ENCODE results near the gene CYP4F2.
"Not testable (repeated sequence)": the region's sequence is repeated elsewhere in the genome, so short reads cannot be mapped to it uniquely, and the experiment has no call there.

Gene CYP4F2

GRCh38 chr19:15902254-15902653, 4.4 kb upstream of the CYP4F2 start:
- H3K4me3 ChIP-seq (ENCODE audit: low read length), result no peak overlapping the region
- no peak for TF ChIP-seq CTCF (conservative IDR thresholded peaks at IDR 0.05; ENCODE audit: low read depth, low read length)
- no peak for DNase-seq (ENCODE audit: low read depth)

GRCh38 chr19:15900504-15900903, 2.6 kb upstream of the CYP4F2 start:
- no peak overlapping the region for H3K4me3 ChIP-seq (ENCODE audit: low read length)

GRCh38 chr19:15900032-15900431, 2.2 kb upstream of the CYP4F2 start:
- DNase-seq (ENCODE audit: low read depth); H3K4me3 ChIP-seq (ENCODE audit: low read length): not testable (repeated sequence)

More at GRCh38 chr19:15900504-15900903, 2.6 kb upstream of the CYP4F2 start:
- TF ChIP-seq CTCF (conservative IDR thresholded peaks at IDR 0.05; ENCODE audit: low read depth, low read length), result no peak
- no peak for DNase-seq (ENCODE audit: low read depth)

GRCh38 chr19:15899561-15899960, 1.7 kb upstream of the CYP4F2 start:
- DNase-seq (ENCODE audit: low read depth); H3K4me3 ChIP-seq (ENCODE audit: low read length): not testable (repeated sequence)

GRCh38 chr19:15897026-15897737, 692 bp downstream of the CYP4F2 start:
- H3K4me3 ChIP-seq (ENCODE audit: low read length), result no peak overlapping the region
- no peak for DNase-seq (ENCODE audit: low read depth)
- no peak for TF ChIP-seq CTCF (conservative IDR thresholded peaks at IDR 0.05; ENCODE audit: low read depth, low read length)

- TF ChIP-seq CTCF (conservative IDR thresholded peaks at IDR 0.05; ENCODE audit: low read depth, low read length), result no peak
- no peak for DNase-seq (ENCODE audit: low read depth)
- H3K4me3 ChIP-seq (ENCODE audit: low read length), result no peak overlapping the region
These were observed 1.9 kb downstream of the CYP4F2 start for GRCh38 chr19:15895876-15896430.

GRCh38 chr19:15894359-15894758, 3.5 kb downstream of the CYP4F2 start:
- no peak for TF ChIP-seq CTCF (conservative IDR thresholded peaks at IDR 0.05; ENCODE audit: low read depth, low read length)
- H3K4me3 ChIP-seq (ENCODE audit: low read length), result no peak overlapping the region
- DNase-seq (ENCODE audit: low read depth), result no peak

GRCh38 chr19:15893477-15893876, 4.4 kb downstream of the CYP4F2 start:
- H3K4me3 ChIP-seq (ENCODE audit: low read length), result no peak overlapping the region
- DNase-seq (ENCODE audit: low read depth), result no peak
- no peak for TF ChIP-seq CTCF (conservative IDR thresholded peaks at IDR 0.05; ENCODE audit: low read depth, low read length)
